ENCODE measurements around the gene GCK. TPM values are rescaled to one million over a fixed set of nuclear protein-coding genes. Genes with fewer than 3 reads are reported as not detected.

The GCK gene
- total RNA-seq, 1 donor from 2014 or later = 1.3 TPM

DNA sequence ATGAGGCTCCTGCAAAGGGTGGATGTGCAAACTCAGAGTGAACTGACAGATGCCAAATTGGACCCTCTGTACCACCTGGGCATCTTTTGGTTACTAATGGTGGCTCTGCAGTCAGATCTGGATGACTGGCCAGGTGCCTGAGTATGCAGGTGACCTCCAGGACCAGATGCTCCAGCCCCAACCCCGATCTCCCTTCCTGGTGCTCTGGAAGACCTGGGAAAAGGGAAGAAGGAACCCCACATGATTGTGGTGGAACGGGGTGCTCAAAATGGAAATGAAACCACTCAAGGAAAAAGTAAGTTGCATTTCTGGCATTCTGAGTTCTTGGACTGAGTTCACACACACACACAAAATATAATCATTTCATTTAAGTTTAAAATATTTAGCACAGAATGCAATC is 94.9 kb downstream of the GCK start:
- DNase-seq (no peak), ATAC-seq (ENCODE audit: poor library complexity) (no peak)
- intact Hi-C loops (cut with DNase I) = no loop called here

Other genes with a start within 250 kb of the GCK start
- gene SPDYE1, start 191.5 kb downstream of the GCK start, total RNA-seq = not detected
- gene DBNL, start 144.7 kb downstream of the GCK start, total RNA-seq = 28.0 TPM
- gene PGAM2, start 123.9 kb downstream of the GCK start, total RNA-seq = 1,131 TPM
- gene POLM, start 106.9 kb downstream of the GCK start, total RNA-seq = 15.5 TPM
- 12.4 TPM for gene AEBP1, start 85.1 kb downstream of the GCK start, total RNA-seq
- 75.3 TPM for gene POLD2, start 65.9 kb downstream of the GCK start, total RNA-seq
- 2,290 TPM for gene MYL7, start 48.1 kb downstream of the GCK start, total RNA-seq
- 48.9 TPM for gene YKT6, start 11.5 kb upstream of the GCK start, total RNA-seq
- gene CAMK2B, start 136.2 kb upstream of the GCK start, total RNA-seq = 87.2 TPM